NCI-H2029 (cell line): ENCODE data around the gene RAB9A.
A peak's percentile ranks its signal among the peaks of the same experiment; 100 is the strongest.
"Not testable (repeated sequence)": the region's sequence is repeated elsewhere in the genome, so short reads cannot be mapped to it uniquely, and the experiment has no call there.

Source experiments
- DNase-seq: peaks from one replicate; lab custom pipeline; 2025; lab: John Stamatoyannopoulos, UW

Gene RAB9A, protein sequence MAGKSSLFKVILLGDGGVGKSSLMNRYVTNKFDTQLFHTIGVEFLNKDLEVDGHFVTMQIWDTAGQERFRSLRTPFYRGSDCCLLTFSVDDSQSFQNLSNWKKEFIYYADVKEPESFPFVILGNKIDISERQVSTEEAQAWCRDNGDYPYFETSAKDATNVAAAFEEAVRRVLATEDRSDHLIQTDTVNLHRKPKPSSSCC

DNA sequence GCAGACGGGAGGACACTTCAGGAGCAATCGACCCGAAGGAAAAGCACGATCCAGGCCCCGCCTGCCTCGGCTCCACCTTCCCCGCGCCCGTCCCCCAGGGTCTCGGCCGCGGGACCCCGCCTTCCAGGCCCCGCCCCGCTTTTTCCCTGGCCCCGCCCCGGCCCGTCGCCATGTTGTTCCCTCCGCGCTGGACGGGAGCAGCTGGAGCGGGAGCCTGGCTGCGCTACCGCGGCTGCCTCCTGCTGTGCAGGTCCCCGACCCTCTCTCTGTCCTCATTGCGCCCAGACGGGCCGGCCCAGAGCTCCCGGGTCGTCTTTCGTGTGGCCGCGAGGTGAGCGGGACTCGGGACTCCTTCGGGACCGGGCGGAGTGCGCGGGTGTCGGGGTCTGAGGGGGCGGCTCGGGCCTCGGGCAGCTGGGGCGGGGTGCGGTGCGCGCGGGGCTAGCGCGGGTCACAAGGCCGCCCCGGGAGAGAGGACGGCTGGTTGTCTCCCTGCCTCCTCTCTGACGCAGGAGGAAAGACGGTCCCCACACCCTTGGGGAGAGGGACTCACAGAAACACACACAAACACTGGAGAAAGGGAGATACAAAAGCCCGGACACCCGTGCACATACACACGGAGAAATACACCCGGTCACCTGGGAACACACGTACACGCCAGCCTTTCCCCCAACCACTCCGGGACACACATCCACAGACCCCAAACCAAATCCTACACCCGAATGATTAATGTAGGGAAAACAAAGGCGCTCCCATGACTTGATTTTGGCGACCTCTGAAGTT lies at the start of gene RAB9A:
Gene RAB9A, plus strand, starts transcription at position 171 of the 783 bp plus-strand sequence. CDS start 19,619 bp downstream, outside the sequence.
- peak; percentile 46 for DNase-seq

DNA sequence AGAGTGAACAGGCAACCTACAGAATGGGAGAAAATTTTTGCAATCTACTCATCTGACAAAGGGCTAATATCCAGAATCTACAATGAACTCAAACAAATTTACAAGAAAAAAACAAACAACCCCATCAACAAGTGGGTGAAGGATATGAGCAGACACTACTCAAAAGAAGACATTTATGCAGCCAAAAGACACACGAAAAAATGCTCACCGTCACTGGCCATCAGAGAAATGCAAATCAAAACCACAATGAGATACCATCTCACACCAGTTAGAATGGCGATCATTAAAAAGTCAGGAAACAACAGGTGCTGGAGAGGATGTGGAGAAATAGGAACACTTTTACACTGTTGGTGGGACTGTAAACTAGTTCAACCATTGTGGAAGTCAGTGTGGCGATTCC lies 47.2 kb upstream of the RAB9A start:
- DNase-seq, result not testable (repeated sequence)

DNA sequence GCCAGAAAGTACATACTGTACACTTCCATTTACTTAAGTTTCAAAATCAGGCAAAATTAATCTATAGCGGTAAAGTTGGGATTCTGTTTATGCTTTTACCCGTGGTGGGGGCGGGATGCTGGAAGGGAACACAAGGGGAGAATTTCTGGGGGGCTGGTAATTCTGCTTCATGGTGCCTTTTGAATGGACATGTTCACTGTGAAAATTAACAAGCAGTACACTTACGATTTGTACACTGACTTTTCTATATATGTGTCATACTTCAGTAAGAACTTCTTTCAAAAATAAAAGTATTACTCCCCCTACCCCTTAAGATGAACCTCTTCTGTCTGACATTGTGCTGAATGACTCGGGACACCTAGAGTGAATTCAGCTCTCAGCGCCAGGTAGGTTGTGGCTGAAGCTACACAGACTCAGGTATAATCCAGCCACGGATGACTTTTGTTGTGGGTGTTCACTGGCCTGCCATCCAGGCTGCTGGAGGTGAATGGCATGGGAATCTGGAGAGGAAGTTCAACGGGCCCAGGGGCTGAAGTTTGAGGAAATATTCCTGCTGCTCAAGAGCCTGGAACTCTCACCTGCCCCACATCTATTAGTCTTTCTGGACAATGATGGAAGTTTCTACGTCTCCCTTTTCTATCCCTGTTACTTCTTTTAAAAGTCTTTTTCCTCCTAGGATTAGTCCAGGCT lies 43.3 kb upstream of the RAB9A start:
- DNase-seq, result no peak

GRCh38 chrX:13646154-13646549 lies 42.8 kb upstream of the RAB9A start:
- no peak for DNase-seq

DNA sequence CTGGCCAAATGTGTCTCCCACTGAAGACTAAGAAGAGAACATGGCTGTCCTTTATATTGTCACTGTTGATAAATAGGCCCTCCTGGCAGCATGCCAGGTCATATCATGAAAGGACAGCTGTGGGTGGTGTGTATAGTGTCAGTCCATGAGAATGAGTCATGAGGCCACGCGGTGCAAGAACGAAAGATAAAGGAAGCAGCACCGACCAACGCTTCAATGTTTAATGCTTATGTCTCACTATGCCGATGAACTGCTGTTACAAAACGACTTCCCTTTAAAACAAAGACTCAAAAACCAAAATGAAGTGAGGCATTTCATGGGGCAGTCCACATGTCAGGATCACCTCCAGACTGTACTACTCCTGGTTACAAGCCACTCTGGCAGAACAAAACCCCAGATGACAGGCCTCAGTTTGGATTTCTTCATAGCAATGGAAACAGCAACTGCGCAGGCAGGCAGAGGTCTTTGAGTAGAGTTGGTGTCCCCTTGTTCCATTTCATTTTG lies 41.2 kb upstream of the RAB9A start:
- DNase-seq, result peak; percentile 2

DNA sequence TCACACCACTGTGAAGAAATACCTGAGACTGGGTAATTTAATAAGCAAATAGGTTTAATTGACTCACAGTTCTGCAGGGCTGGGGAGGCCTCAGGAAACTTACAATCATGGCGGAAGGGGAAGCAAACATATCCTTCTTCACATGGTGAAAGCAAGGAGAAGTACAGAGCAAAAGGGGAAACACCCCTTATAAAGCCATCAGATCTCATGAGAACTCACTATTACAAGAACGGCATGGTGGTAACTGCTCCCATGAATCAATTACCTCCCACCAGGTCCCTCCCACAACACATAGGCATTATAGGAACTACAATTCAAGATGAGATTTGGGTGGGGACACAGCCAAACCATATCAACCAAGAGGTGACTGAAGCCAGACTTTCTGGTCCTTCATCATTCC lies 40.6 kb upstream of the RAB9A start:
- not testable (repeated sequence) for DNase-seq

DNA sequence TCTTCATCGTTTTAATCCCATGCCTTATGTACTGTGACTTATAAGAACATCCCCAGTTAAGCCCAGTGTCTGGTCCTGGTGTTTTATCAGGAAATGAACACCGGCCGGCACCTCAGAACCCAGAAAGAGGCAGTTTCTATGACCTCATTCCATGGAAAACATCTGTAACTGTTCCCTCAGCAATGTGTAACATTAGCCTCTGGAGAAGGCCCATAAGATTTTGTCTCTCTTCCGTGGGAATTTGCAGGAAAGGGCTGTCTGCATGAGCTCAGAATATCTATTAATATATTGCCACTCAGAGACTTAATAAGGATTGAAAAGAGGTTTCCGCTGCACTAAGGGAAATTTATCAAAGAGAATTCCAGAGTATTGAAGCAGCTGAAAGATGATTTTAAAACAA lies 39.1 kb upstream of the RAB9A start:
- DNase-seq, result no peak

GRCh38 chrX:13650318-13650717 lies 38.6 kb upstream of the RAB9A start:
- no peak for DNase-seq

DNA sequence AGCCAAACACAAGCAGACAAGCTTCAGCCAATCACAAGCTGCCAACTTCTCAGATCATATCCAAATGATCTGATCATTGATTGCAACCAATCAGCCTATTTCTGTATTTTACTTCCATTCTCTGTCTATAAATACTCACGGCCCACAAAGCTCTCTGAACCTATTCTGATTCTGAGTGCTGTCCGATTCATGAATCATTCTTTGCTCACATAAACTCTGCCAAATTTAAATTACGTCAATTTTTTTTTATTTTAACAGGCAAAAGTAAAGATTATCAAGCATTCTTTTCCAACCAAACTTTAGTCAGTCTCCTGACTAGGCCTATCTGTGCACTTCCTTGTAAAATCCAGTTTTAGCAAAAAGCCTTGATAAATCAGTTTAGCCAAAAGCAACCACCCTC lies 37.8 kb upstream of the RAB9A start:
- DNase-seq, result no peak

DNA sequence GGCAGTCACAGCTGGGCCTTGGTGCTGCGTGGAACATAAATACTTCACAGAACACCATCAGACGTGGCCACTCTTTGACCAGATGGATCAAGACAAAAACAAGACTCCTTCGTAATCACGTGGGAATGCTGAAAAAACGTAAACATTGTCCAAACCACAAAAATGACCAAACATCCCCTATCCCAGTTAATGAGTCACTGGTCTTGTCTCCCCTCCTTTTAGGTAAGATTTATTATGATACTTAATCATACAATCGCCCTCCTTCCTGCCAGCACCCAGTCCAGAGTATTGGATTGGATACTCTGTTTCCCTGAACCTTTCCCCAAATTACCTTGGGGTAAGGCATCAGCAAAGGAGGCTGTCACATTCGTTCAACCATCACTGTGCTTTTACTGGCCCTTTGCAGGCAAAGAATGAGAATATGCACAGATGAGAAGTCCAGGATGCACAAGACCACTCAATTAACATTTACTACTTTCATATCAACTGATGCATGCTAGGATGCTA lies 36.6 kb upstream of the RAB9A start:
- DNase-seq, result no peak

GRCh38 chrX:13652850-13653693 lies 35.9 kb upstream of the RAB9A start, which contains the start of gene TCEANC:
TCEANC (plus strand) TSS chrX:13653141; CDS start chrX:13662509, 9,368 bp downstream.
- DNase-seq, result peak; percentile 76

DNA sequence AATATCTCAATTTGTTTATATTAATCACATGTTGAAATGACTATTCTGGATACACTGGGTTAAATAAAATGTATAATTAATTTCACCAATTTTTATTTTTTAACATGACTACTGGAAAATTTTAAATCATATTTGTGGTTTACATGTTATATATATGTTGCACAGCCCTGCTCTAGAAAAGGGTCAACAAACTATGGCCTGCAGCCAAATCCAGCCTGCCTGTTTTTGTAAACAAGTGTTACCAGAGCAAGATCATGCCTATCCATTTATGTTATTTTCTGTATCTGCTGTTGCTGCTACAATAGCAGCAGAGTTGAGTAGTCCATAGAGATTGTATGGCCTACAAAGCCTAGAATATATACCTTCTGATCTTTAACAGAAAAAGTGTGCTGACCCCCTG lies 34.8 kb upstream of the RAB9A start:
- DNase-seq, result no peak

DNA sequence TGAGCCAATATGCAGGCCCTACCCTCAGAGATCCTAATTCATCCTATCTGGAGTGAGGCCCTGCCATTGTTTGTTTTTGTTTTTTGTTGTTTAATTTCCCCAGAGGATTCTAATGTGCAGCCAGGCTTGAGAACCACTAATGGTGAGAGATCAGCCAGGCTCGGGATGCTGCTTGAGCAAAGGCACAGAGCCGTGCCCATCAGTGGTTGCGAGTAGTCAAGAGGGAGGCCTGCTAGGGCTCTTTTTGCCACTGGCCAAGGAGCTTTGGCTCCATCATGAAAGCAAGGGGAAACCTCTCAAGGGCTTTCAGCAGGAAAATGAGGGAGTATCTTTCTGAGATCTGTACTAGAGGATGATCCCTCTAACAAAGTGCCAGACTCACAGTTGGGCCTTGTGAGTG lies 33.3 kb upstream of the RAB9A start:
- DNase-seq, result no peak

- no peak for DNase-seq
Observed at GRCh38 chrX:13658602-13659001, 30.3 kb upstream of the RAB9A start.

GRCh38 chrX:13659063-13659462 lies 29.9 kb upstream of the RAB9A start:
- DNase-seq, result no peak

DNA sequence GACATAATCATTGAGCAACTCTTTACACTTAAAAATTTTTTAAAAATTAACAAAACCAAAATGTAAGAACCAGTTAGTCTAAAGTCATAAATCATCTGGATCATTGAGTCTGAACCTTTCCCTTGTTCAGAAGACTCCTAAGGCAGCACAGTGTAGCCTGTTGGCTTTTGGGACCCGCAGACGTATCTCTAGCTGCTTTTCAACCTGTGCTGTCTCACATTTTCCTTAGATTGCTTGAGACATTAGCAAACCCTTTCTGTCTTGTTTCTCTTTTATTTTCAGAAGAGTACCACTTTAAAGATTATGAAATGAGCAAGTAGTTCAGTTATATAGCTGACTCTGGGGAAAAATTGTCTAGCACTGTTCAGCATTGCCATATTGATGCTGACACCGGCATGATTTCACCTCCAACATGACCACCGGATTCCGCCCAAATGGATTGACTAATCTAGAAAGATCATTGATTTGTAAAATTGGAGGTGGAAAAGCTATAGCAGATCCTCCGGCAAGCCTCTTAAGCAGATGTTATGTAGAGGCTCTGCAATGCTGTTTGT lies 27.1 kb upstream of the RAB9A start:
- DNase-seq, result no peak

DNA sequence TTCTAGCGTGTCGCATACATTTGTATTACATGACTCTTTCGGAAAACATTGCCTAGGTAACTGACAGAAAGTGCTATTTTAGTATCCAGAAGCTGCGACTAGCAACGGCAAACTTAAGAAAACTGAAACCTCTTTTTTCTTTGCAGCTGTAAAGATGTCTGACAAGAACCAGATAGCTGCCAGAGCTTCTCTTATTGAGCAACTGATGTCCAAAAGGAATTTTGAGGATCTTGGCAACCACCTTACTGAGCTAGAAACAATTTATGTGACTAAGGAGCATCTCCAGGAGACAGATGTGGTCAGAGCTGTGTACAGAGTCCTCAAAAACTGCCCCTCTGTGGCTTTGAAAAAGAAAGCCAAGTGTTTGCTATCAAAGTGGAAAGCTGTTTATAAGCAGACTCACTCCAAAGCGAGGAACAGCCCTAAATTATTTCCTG lies 26.6 kb upstream of the RAB9A start:
- no peak for DNase-seq

GRCh38 chrX:13664020-13664419 lies 24.9 kb upstream of the RAB9A start:
- DNase-seq, result no peak

GRCh38 chrX:13666836-13667235 lies 22.1 kb upstream of the RAB9A start:
- DNase-seq, result no peak

- no peak for DNase-seq
Observed at GRCh38 chrX:13667919-13668318, 21.0 kb upstream of the RAB9A start.

DNA sequence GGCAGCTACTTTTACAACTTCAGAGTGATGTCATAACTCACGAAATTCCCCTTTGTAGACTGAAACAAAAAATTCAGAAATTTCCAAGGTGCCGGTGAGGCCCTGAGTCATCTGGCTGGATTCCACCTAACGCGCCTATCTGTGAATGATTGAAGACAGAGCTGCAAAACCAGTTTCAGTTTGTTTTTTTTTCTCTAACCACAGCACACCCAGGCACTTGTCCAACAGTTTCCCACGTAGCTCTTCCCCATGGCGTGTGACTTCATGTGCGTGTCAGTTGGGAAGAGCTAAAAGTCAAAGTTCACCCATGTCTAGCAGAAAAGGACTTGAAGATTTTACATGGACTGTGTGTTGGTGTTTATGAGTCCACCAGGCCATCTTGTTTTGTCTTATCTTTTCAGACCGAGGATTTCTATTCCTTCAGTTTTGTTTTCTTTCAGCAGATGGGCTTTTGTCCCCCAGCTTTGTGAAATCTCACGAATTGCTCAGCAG lies 19.6 kb upstream of the RAB9A start:
- DNase-seq, result peak; percentile 67
